ENCODE results near the gene AK8. TPM values are rescaled to one million over a fixed set of nuclear protein-coding genes. Genes with fewer than 3 reads are reported as not detected.

Gene AK8
- total and polyA plus RNA-seq, 2 of the 4 experiments (the other 2 are of a cell fraction): under 0.01 to 0.09 TPM

- Histone ChIP-seq H3K4me1 (ENCODE audit: control insufficient read depth, insufficient read depth, low read length) (no peaks in the 10 kb centered on the region), H2BK5ac (ENCODE audit: low read depth, low read length, poor library complexity, severe bottlenecking) (no peak overlapping the region), H3K9ac (ENCODE audit: low read depth, low read length) (no peak overlapping the region), H3K36me3 (ENCODE audit: control insufficient read depth, insufficient read depth, low read length) (peaks cover 35% of the 10 kb centered on the region), H3K23ac (ENCODE audit: low read depth, low read length) (no peak overlapping the region), H4K91ac (ENCODE audit: insufficient read depth, low read depth, low read length) (no peak overlapping the region), H3K27ac (ENCODE audit: insufficient read depth, low read length) (no peak overlapping the region), H3K9me1 (ENCODE audit: insufficient read depth, low read length) (no peaks in the 10 kb centered on the region), H3K4me3 (ENCODE audit: insufficient read depth, low read depth, low read length) (no peak overlapping the region), H2BK15ac (ENCODE audit: low read depth, low read length) (no peak overlapping the region), H2AFZ (replicated peaks; ENCODE audit: low read length, poor library complexity) (no peak overlapping the region), H3K4ac (ENCODE audit: low read depth, low read length) (no peak overlapping the region), H3K56ac (ENCODE audit: extremely low read depth, insufficient read depth, low read length) (no peak overlapping the region), H3K14ac (replicated peaks; ENCODE audit: low read depth, low read length) (no peak overlapping the region), H3K79me1 (ENCODE audit: low read depth in 1 of 2, low read length in 2 of 2) (no peaks in the 10 kb centered on the region), H2BK20ac (ENCODE audit: low read depth, low read length) (no peak overlapping the region), H2AK9ac (replicated peaks; ENCODE audit: low read depth, low read length, poor library complexity) (no peak overlapping the region), H3K4me2 (ENCODE audit: low read depth, low read length) (no peak overlapping the region), H3K9me3 (ENCODE audit: control insufficient read depth, insufficient read depth, low read length) (no peaks in the 10 kb centered on the region), H4K20me1 (ENCODE audit: insufficient read depth, low read length) (no peaks in the 10 kb centered on the region), H2BK120ac (ENCODE audit: low read depth, low read length) (no peak overlapping the region), H3K27me3 (ENCODE audit: control insufficient read depth, insufficient read depth, low read length) (no peaks in the 10 kb centered on the region), H4K5ac (ENCODE audit: low read depth, low read length) (no peak overlapping the region), H2AK5ac (ENCODE audit: low read depth, low read length) (no peak overlapping the region), H3K18ac (ENCODE audit: low read depth, low read length) (no peak overlapping the region), H4K8ac (ENCODE audit: low read depth in 2 of 2, low read length in 2 of 2) (no peak overlapping the region)
- dilution Hi-C loops (cut with HindIII; ENCODE audit: low sequenced_read_pairs, unreplicated experiment): no loop called here
- ChIA-PET CTCF (no interaction called here), POLR2A (ENCODE audit: unreplicated experiment) (no interaction called here)
- TF ChIP-seq USF2 (IDR thresholded peaks at IDR 0.05; ENCODE audit: low read depth, low read length) (no peak), MAFK (IDR thresholded peaks at IDR 0.05; ENCODE audit: low read depth, low read length) (no peak), RCOR1 (IDR thresholded peaks at IDR 0.05; ENCODE audit: insufficient replicate concordance, low read length) (no peak), MXI1 (IDR thresholded peaks at IDR 0.05; ENCODE audit: borderline replicate concordance, low read depth, low read length) (no peak), FOS (IDR thresholded peaks at IDR 0.05; ENCODE audit: low read depth, low read length) (no peak), CHD1 (IDR thresholded peaks at IDR 0.05; ENCODE audit: low read depth, low read length) (no peak), BHLHE40 (IDR thresholded peaks at IDR 0.05; ENCODE audit: low read depth, low read length) (no peak), ELK1 (IDR thresholded peaks at IDR 0.05; ENCODE audit: borderline replicate concordance, low read depth, low read length) (no peak), RFX5 (IDR thresholded peaks at IDR 0.05; ENCODE audit: low read depth, low read length) (no peak), SMC3 (IDR thresholded peaks at IDR 0.05; ENCODE audit: low read depth, low read length) (no peak), POLR2A (IDR thresholded peaks at IDR 0.05; ENCODE audit: low read depth, low read length) (no peak), CEBPB (IDR thresholded peaks at IDR 0.05; ENCODE audit: low read depth, low read length) (no peak)
- no peak for DNase-seq
- no peak for ATAC-seq (ENCODE audit: low read depth)
- intact Hi-C loops (cut with micrococcal nuclease): loop anchor here (10.0 kb wide), 1 partner anchor 495 kb away; the partner anchor contains the start of gene CFAP77
- no CpG with 5 or more reads among the region's 2 CpGs for WGBS, 2 experiments (ENCODE audit: extremely low coverage in 2 of 2, insufficient read length in 1 of 2)
- no TSS peak for BruUV-seq (replicated peaks)
- in situ Hi-C loops (cut with MboI; ENCODE audit: low sequenced_read_pairs): no loop called here
Measured at GRCh38 chr9:132909311-132909710, 31.2 kb upstream of the AK8 start.

Measured in IMR-90 (cell line).